Mammary epithelial cell (primary cell): ENCODE measurements around the gene KL.

ENCODE experiments used
- EZH2 ChIP-seq: IDR thresholded peaks from 2 replicates; pipeline ENCODE4 v1.6.1; 2012; ENCODE audit warnings: low read length, inconsistent platforms, borderline replicate concordance
- TF ChIP-seq, protein P1 (sequence below), 2 donors: IDR thresholded peaks in 1 of 2; conservative IDR thresholded peaks in 1 of 2; 2 replicates each; pipeline ENCODE4 v1.5.1; 2011 to 2012; ENCODE audit warnings: inconsistent platforms in 2 of 2, low read length in 2 of 2, mild to moderate bottlenecking in 2 of 2, control low read depth in 1 of 2, low read depth in 1 of 2; ENCODE audit not compliant: insufficient read depth in 1 of 2; ENCODE audit errors: extremely low read depth in 1 of 2

DNA sequence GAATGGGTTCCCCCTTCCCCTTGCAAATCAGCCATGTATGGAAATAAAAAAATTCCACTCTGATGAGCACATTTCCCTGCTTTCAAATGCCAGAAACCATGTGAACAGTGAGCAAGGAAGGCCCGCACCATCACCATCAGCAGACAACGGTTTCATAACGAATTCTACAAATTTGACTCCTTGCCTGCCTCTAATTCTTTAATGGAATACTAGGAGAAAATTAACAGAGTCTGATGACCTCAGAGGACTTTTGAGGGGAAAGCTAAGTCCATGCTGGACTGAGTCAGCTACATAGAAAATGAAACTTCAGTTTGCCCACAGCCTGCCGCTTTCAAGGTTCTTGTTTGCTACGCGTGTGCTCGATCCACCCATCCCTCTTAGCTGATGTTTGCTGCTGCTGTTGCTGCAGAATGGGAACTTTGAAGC, 46.7 kb upstream of the KL start:
- TF ChIP-seq, protein P1, sequence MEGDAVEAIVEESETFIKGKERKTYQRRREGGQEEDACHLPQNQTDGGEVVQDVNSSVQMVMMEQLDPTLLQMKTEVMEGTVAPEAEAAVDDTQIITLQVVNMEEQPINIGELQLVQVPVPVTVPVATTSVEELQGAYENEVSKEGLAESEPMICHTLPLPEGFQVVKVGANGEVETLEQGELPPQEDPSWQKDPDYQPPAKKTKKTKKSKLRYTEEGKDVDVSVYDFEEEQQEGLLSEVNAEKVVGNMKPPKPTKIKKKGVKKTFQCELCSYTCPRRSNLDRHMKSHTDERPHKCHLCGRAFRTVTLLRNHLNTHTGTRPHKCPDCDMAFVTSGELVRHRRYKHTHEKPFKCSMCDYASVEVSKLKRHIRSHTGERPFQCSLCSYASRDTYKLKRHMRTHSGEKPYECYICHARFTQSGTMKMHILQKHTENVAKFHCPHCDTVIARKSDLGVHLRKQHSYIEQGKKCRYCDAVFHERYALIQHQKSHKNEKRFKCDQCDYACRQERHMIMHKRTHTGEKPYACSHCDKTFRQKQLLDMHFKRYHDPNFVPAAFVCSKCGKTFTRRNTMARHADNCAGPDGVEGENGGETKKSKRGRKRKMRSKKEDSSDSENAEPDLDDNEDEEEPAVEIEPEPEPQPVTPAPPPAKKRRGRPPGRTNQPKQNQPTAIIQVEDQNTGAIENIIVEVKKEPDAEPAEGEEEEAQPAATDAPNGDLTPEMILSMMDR (conservative IDR thresholded peaks at IDR 0.05 in 1 of 2, IDR thresholded peaks at IDR 0.05 in 1 of 2; ENCODE audit: extremely low read depth in 1 of 2, insufficient read depth in 1 of 2, low read depth in 1 of 2, low read length in 2 of 2) = no peak
- no peak for TF ChIP-seq EZH2
